LNCaP clone FGC (cell line): ENCODE results near the gene CGB2.
"Not testable (repeated sequence)": the region's sequence is repeated elsewhere in the genome, so short reads cannot be mapped to it uniquely, and the experiment has no call there.

Source experiments
- DNase-seq: peaks from one replicate; pipeline ENCODE4 v3.0.0-alpha.2; 2011; ENCODE audit warnings: low read depth
- H3K4me3 ChIP-seq: 2 replicates; pipeline ENCODE4 v1.5.1; 2011; ENCODE audit warnings: mild to moderate bottlenecking, low read depth, low read length, control low read depth
- TF ChIP-seq, protein P1 (sequence below): IDR thresholded peaks from 2 replicates; pipeline ENCODE4 v1.5.1; 2012; ENCODE audit warnings: mild to moderate bottlenecking; ENCODE audit not compliant: control insufficient read depth, insufficient read depth; ENCODE audit errors: extremely low read depth

CGB2 gene

DNA sequence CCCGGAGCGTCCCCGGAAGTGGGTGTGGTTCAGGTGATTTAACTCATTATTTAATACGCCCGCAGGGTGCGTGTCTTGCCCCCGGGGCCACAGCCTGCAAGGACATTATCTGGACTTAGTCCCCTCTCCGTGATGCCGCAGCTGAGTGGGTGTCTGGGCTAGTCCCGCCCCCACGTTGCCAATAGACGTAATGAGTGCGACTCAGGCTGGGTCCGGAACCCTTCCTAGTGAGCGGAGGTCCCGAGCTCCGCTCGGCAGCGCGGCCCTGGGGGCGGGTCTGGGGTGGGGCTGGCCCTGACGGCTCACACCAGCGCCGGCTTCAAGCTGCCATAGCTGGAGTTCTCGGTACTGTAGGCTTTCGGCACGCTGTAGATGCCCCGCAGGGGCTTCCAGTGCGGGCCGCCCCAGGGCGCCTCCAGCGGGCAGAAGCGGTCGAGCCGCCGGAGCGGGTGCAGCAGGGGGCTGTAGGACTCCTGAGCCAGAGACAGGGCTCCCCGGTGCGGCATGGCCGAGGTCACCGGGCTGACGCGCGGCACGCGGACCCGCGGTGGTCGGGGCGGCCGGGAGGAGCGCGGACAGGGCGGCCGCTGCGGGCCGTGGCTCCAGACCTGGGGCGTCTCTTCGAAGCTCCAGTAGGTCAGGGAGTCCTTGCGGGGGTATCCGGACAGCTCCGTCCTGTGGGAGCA, 13.9 kb upstream of the CGB2 start:
- TF ChIP-seq, protein P1, sequence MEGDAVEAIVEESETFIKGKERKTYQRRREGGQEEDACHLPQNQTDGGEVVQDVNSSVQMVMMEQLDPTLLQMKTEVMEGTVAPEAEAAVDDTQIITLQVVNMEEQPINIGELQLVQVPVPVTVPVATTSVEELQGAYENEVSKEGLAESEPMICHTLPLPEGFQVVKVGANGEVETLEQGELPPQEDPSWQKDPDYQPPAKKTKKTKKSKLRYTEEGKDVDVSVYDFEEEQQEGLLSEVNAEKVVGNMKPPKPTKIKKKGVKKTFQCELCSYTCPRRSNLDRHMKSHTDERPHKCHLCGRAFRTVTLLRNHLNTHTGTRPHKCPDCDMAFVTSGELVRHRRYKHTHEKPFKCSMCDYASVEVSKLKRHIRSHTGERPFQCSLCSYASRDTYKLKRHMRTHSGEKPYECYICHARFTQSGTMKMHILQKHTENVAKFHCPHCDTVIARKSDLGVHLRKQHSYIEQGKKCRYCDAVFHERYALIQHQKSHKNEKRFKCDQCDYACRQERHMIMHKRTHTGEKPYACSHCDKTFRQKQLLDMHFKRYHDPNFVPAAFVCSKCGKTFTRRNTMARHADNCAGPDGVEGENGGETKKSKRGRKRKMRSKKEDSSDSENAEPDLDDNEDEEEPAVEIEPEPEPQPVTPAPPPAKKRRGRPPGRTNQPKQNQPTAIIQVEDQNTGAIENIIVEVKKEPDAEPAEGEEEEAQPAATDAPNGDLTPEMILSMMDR = peak; percentile 23
- H3K4me3 ChIP-seq = peak overlapping the region; percentile 11; the same call in 1 of the 2 replicates
- no peak for DNase-seq

DNA sequence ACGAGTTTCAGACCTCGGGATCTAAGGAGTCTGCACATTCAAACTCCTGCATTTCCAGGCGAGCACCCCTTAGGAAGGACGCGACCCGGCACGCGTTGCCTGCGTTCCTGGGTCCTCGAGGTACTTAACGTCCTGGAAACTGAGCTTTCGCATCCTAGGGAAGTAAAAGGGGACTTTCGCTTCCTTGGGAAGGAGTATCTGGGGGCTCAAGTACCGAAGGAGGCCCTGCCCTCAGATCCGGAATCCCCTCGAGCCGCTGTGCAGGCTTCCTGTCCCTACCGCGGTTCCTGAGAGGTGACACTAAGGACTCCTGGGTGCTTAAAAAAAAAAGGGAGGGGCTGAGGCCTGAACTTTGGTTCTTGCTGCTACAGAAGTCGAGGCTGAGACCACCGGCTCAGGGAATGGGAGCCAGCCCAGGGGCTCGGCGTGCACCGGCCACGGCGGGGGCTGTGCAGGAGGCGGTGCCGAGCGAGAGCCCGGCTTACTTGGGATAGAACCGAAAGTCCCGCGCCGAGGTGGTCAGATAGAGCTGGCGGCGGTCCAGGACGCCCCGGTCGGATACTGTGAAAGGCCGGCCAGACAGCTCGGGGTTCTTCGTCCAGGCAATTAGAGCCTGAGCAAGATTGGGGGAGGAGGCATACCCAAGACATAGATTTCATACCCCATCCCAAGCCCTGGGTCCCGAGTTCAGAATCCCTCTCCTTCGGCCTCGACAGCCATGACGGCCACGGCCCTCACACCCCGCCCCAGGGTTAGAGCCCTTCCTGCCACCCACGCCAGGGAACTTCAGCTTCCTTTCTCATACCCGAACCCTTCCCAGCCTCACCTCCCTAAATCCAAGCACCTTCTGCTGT, 13.1 kb upstream of the CGB2 start:
- DNase-seq, H3K4me3 ChIP-seq: not testable (repeated sequence)

DNA sequence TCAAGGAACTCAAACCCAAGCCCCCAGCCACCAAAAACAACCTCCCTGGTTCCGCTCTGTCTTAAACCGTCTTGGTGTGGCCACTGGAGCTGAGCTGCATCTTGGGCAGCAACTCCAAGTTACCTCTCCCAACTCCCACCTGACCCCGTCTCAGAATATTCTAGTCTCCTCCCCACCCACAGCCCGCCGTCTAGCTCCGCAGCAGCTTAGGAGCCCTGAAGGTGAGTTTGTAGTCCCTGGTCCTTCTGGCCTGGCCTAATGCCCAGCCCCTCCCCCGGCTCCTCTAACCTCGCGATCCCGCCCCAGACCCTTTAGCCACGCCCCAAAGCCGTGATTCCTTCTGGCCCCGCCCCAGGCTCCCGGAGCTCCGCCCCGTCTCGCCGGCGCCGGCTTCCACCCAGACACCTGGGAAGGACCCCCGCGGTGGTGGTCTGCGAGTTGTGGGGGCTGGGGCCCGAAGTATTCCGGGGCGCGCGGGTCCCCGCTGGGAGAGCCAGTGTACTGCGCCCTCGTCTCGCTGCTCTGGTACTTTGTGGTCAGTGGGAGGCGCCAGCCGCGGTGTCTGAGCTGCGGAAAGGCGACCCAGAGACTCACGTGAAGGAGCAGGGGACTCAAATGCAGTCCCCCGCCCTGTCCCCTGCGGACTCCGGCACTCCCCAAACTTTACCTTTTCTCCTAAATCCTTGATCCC, 12.3 kb upstream of the CGB2 start:
- peak overlapping the region; percentile 41 for H3K4me3 ChIP-seq
- TF ChIP-seq, protein P1 = 0 out of 2 replicates have a peak, but pooled peaks have one; percentile 1
- DNase-seq = no peak

DNA sequence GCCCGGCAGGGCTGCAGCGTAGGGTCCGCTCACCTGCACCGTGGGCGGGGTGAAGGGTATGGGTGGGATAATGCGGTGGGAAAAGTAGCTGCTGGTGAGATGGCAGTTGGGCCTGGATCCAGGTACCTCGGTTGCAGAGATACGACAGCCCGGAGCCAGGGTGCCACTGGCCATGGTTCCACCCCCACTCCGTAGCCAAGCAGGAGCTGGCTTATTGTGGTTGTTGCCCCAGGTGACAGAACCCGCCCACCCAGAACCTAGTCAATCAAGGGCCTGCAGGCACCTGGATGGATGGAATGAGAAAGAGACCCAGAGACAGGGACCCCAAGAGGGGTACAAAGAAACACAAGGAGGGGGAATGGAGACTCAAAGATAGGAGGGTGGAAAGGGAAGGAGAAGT, 11.3 kb upstream of the CGB2 start:
- TF ChIP-seq, protein P1 = no peak
- no peak for DNase-seq
- H3K4me3 ChIP-seq = no peak overlapping the region

DNA sequence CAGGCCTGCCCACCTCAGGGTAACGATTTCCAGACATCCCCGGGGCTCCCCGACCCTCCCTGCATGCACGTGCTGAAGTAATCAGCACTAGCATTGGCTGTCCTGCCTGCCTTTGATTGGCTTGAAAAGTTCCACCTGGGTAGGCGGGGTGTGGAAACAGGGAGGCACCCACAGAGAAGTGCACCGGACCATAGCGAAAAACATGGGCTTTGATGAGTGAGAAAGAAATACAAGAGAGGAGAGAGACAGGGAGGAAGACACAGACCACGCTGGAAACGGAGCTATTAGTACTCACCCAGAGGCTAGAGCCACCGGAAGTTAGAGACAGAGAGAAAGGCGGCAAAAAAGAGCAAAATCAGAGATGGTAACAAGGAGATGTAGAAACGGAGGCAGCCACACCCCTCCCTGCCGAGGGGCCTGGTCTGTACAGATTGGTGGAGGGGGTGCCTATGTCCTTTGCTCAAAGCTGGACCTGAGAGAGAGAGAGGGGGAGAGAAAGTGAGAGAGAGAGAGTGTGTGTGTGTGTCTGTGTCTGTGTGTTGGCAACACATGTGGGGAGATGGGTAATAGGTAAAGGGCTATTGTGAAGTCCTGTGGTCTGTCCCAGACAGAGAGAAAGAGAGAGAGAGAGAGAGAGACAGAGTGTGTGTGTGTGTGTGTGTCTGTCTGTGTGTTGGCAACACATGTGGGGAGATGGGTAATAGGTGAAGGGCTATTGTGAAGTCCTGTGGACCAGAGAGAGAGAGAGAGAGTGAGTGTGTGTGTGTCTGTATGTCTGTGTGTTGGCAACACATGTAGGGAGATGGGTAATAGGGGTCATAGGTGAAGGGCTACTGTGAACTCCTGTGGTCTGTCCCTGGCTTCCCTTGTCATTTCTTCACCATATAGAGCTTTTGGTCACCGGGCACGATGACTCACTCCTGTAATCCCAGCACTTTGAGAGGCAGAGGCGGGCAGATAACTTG, 10.5 kb upstream of the CGB2 start:
- no peak for DNase-seq

DNA sequence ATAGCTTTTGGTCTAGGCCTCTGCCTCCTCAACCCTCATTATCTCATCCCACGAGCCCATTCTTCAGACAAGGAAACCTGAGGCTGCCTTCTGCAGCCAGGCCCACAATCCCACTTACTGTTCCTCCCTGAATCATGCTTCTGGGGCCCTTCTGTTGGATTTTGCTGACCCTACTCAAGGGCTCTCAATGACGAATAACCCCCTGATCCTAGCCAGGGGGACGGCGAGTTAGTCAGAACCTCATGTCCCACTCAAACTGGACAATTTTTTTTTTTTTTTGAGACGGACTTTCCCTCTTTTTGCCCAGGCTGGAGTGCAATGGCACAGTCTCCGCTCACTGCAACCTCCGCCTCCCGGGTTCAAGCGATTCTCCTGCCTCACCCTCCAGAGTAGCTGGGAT, 9.6 kb upstream of the CGB2 start:
- H3K4me3 ChIP-seq = no peak overlapping the region
- TF ChIP-seq, protein P1 = no peak
- no peak for DNase-seq

More for the DNA sequence above, 10.5 kb upstream of the CGB2 start:
- H3K4me3 ChIP-seq = no peak overlapping the region
- TF ChIP-seq, protein P1 = no peak

DNA sequence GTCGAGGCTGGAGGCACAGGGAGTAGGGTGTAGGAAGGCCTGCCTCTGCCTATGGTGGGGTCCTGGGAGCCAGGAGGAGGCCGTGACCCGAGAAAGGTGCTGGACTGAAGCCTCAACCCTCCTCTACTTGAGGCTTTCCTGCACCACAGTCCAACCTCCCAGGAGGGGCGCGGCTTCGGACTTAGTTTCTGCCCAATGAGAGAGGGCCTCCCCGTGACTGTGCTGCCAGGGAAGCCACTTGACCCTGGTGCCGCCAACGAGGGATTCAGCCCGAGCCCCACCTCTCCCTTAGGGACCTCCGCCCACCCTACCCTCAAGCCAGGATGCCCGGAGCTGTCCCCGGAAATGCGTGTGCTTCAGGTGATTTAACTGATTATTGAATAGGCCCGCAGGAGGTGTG, 7.5 kb upstream of the CGB2 start, which contains the start of gene CGB3:
Gene CGB3, minus strand, starts transcription at position 101 of the 400 bp plus-strand sequence. CDS start 362 bp downstream, outside the sequence.
- not testable (repeated sequence) for DNase-seq, H3K4me3 ChIP-seq

DNA sequence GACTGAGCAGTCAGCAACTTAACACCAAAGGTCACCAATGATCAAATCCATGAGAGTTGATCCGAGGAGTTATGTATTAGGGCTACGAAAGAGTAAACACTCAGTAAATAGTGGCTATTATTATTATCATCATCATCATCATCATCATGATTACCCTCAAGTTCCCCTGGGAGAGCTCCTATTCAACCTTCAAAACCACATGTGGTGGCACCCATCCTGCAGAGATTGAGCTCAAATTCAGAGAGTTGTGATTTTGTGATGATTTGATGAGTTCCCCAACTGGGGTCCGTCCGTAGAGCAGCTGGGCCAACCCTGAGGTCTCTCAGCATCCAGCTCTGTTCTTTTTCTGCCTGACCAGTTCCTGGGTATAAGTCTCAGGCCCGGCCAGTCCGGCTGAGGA, 6.6 kb upstream of the CGB2 start:
- DNase-seq, H3K4me3 ChIP-seq: not testable (repeated sequence)

DNA sequence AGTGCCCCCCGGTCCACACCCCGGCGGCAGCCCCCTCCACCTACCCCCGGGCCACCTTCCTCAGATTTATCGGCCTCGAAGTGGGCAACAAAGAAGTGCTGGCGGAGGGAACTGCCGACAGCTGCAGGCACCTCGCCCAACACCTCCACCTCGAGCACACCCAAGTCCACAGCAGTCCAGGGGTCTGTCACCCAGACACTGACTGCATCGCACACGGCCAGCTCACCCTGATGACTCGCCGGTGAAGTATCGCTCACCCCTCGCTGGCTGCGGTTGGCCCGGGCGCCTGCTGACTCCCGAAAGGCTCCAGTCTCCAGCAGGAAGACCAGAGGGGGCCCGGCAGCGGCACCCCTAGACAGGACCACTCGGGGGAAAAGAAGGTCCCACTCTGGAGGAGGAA, 6.1 kb upstream of the CGB2 start:
- H3K4me3 ChIP-seq, DNase-seq: not testable (repeated sequence)

DNA sequence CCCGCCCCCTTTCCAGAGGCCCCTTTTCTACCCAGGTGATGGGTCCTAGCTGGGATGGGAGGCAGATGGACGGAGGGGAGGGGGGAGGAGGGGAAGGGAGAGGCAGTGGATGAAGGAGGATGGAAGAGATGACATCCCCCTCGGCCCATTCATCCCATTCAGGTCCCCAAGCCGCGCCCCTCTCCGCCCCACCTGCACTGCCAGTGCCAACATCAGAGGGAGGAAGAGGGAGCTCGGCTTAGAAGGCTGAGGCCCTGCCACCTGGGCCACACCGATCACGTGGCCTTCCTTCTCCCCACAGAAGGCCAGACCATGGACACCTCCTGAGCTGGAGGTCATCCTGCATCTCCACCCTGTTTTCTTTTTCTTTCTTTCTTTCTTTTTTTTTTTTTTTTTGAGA, 3.0 kb upstream of the CGB2 start:
- not testable (repeated sequence) for DNase-seq, H3K4me3 ChIP-seq

DNA sequence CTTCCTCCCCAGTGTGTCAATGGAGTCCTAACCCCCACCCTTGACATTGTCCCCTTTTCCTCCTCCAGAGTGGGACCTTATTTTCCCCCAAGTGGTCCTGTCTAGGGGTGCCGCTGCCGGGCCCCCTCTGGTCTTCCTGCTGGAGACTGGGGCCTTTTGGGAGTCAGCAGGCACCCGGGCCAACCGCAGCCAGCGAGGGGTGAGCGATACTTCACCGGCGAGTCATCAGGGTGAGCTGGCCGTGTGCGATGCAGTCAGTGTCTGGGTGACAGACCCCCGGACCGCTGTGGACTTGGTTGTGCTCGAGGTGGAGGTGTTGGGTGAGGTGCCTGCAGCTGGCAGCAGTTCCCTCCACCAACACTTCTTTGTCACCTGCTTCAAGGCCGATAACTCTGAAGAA, 1.9 kb upstream of the CGB2 start:
- not testable (repeated sequence) for DNase-seq, H3K4me3 ChIP-seq
